Superior temporal gyrus (tissue), 1 donor: ENCODE data around the gene ARHGEF37.

Source experiments
- DNase-seq: peaks from one replicate; pipeline ENCODE4 v3.0.0-alpha.2; 2016; ENCODE audit errors: extremely low spot score

Gene ARHGEF37

GRCh38 chr5:149628846-149629388 lies 47.6 kb downstream of the ARHGEF37 start:
- no peak for DNase-seq

DNA sequence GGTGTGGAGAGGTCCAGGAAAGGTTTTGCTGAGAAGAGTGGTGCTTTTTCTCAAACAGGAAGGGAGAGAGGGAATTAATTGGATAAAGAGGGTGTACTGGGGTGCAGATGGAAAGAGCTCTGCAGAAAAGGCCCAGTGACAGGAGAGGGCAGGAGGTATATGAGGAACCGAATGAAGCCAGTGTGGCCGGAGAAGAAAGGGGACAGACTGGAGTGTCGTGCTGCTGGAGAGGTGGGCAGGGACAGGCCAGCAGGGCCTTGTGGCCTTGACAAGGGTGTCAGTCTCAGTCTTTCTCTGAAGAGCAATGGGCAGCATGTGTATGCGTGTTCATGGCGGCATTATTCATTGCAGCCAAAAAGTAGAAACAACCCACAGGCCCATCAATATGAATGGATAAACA lies 48.1 kb downstream of the ARHGEF37 start:
- no peak for DNase-seq

DNA sequence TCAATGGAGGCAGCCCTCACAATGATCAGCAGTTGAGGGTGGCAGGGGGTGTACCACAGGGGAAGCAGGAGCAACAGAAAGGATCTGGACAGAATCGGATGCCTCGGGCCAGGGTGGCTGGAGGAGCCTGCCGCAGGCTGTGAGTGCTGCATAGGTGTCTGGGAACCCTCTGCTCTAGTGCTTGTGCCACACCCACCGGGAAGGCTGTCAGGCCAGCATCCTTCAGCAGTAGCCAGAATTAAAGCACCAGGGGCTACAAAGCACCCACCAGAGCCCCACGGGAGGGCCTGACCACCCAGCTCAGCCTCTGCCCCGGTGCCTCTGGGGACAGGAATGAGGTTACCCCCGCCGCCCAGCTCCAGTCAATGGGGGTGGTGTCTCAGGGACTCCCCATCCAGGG lies 49.0 kb downstream of the ARHGEF37 start:
- DNase-seq = no peak

- no peak for DNase-seq
Observed at GRCh38 chr5:149631506-149631905, 50.2 kb downstream of the ARHGEF37 start.

DNA sequence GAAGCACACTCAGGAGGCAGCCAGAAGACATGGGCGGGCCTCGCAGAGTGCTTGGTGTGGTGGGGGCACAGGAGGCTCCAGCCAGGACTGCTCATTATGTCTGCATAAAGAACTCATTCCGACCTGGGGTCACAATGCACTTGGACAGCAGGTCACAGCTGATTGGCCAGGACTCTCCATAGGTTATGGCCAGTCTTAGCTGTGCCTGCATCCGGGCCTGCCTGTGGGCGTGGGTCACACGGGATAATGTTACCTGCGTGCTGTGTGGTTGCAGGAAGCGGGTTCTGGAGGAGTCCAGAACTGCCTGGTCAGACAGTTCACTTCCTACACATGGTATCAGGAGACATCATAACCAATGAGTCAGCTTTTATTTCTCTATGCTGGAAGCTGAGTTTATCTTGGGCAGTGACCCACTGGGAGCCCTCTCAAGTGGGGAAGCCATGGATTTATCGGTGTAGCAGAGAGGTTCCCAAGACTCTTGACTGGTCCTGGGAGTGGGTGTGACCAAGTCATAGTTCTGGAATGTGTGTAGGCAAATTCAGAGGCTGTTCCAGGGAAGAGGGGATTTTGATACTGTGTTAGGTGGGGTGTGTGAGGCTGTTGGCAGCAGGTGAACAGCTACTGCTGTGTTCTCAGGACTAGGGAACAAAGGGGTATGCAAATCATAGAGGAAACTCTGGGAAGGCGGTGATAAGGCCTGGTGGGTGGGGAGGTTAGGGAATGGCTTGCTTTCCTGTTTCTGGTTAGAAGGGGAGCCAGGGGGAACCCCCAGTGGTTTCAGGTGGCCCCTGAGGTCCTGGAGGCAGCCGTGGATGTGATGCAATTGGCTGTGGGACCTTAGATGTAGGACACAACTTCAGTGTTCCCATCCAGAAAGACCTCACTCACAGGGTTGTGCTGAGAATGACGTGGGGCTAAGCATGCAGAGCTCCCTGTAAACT lies 51.3 kb downstream of the ARHGEF37 start:
- DNase-seq = no peak

GRCh38 chr5:149633476-149634350 lies 52.4 kb downstream of the ARHGEF37 start:
- no peak for DNase-seq

GRCh38 chr5:149635394-149635793 lies 54.1 kb downstream of the ARHGEF37 start:
- no peak for DNase-seq

GRCh38 chr5:149636191-149636860 lies 55.0 kb downstream of the ARHGEF37 start:
- no peak for DNase-seq

DNA sequence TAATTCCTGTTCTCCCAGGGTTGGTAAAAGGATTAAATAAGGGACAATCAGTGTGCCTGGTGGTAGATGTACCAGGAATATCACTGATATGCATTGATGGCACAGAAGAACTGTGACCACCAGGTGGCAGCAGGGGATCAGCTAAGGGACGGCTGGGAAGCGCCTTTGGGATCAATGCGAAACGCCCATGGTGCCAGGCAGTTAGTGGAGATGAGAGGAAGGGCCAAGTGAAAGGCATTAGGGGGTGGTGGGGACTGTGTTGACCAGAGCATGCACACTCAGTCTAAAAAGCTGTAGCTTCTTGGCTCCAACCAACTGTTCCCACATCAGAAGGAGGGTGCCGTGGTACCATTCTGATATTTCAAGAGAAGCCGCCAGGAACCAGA lies 55.6 kb downstream of the ARHGEF37 start:
- peak; percentile 93 for DNase-seq

GRCh38 chr5:149638136-149638535 lies 56.8 kb downstream of the ARHGEF37 start:
- DNase-seq = no peak

GRCh38 chr5:149638546-149639241 lies 57.4 kb downstream of the ARHGEF37 start:
- DNase-seq = no peak

GRCh38 chr5:149639737-149640136 lies 58.4 kb downstream of the ARHGEF37 start:
- DNase-seq = no peak

DNA sequence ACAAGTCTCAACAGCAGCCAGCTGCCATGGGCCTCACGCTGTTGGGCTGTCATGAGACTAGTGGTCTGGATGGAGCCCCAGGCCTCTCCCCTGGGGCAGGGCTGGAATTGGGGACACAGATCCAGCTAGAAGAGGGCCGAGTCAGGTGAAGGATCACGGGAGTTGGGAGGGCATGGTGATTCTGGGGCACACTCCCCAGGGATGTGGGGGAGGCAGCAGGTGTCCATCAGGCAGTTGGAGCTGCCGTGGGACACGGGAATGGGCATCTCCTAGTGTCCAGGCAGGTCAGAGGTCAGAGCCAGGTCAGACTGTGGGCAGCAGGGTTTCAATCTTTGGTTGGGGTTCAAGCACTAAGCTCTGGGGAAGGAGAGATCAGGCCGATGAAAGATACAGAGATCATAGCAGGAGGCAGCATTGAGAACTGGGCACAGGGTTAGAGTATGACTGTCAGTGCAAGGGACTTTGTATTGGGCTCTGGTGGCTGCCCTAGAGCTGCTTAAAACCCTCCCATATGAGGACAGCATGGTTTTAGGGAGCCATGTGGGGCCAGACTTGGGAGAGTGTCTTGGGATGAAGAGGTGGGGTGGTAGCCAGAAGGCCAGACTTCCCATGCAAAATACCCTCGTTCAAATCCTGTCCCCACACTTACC lies 59.2 kb downstream of the ARHGEF37 start:
- DNase-seq = no peak

DNA sequence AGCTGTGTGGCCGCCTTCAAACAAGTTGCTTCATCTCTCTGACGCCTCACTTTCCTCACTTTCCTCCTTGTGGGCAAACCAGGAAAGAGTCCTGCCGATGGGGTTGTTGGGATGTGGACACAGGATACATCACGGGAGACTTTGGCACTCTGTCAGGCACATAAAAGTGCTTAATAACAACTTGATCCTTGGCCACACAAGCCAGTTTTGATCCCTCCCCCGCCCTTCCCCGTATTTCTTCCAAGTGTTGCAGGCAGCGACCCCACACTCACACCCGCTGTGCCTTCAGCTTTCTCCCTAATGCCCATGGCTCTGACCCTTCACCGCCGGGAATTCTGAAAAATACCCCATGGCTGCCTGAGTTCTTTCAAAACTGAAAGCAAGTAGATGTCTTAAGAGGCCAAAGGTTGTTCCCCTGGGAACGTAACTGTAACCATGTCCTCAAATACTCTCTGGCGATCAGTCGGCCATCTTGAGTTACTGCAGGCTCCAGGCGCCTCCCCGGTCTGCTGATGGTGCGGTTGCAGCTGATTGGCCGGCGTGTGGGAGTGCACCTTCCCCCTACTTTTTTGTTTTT lies 59.8 kb downstream of the ARHGEF37 start:
- DNase-seq = no peak

DNA sequence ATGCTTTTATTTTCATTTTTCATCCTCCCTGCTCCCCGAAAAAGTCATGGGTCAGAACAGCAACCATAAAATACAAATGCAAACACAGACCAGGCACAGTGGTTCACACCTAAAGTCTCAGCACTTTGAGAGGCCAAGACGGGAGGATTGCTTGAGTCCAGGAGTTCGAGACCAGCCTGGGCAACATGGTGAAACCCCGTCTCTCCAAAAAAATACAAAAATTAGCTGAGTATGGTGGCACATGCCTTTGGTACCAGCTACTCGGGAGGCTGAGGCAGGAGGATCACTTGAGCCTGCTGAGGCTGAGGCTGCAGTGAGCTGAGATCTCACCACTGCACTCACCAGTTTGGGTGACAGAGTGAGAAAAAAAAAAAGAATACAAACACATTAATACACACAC lies 60.3 kb downstream of the ARHGEF37 start:
- no peak for DNase-seq

GRCh38 chr5:149643781-149644180 lies 62.5 kb downstream of the ARHGEF37 start:
- no peak for DNase-seq

DNA sequence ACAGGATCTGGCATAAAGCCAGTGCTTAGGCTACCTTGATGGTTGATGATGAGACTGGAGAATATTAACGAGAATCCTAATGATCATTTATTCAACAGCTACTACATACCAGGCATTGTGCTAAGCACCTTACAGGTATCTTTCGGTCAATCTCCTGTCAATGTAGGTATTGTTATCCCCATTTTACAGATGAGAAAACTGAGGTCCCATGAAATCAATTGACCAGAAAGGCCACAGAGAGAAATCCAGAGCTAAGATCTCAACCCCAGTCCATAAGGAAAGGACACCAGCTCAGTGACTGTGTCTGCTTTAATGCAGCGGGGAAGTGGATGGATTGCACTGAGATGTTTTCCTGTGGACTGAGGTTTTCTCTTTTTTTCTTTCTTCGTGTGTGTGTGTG lies 63.3 kb downstream of the ARHGEF37 start:
- DNase-seq = no peak

DNA sequence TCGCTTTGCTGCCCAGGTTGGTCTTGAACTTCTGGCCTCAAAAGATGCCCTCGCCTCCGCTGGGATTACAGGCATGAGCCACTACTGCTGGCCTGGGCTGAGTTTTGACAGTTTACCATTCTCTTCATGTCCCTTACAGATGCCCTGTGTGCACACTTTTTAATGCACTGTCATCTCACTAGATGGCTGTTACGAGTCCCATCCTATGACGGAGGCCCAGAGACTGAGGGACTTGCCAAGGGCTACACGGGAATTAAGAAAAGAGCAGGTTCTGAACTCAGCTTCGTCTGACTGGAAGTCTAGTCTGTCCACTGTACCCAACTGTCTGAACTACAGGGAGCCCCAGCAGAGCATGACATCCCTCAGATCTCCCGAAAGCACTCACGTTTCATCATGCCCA lies 63.9 kb downstream of the ARHGEF37 start:
- DNase-seq = no peak

- no peak for DNase-seq
Observed at GRCh38 chr5:149645725-149646124, 64.4 kb downstream of the ARHGEF37 start.

- DNase-seq = no peak
Observed at GRCh38 chr5:149646564-149646963, 65.3 kb downstream of the ARHGEF37 start.
